OCI-LY1 (cell line): ENCODE results near the gene RNF144B.

Experiments used
- H2AFZ ChIP-seq: fragments of 200-600 bp; sonication (generic), shearing (Covaris generic); 2 replicates; pipeline ENCODE4 v1.6.0; 2014; ENCODE audit warnings: antibody characterized with exemption, mild to moderate bottlenecking, low read length
- H3F3A ChIP-seq: fragments of 200-600 bp; sonication (generic), shearing (Covaris generic); 2 replicates; pipeline ENCODE4 v1.6.0; 2014; ENCODE audit warnings: mild to moderate bottlenecking, antibody characterized with exemption, low read length, moderate library complexity; ENCODE audit not compliant: insufficient read depth
- H3K27ac ChIP-seq: fragments of 200-600 bp; sonication (generic); 2 replicates; pipeline ENCODE4 v1.5.1; 2014; ENCODE audit warnings: low read length, mixed run types, mild to moderate bottlenecking, low read depth; ENCODE audit not compliant: poor library complexity, severe bottlenecking
- H3K27me3 ChIP-seq: fragments of 200-600 bp; sonication (generic); 2 replicates; pipeline ENCODE4 v1.6.0; 2014; ENCODE audit warnings: antibody characterized with exemption, mild to moderate bottlenecking, low read length, moderate library complexity; ENCODE audit not compliant: insufficient read depth
- H3K36me3 ChIP-seq: fragments of 200-600 bp; sonication (generic); 2 replicates; pipeline ENCODE4 v1.6.1; 2014; ENCODE audit warnings: mild to moderate bottlenecking, antibody characterized with exemption, low read length, moderate library complexity, mixed read lengths; ENCODE audit not compliant: insufficient read depth
- H3K4me1 ChIP-seq: fragments of 200-600 bp; sonication (generic); 2 replicates; pipeline ENCODE4 v1.5.1; 2014; ENCODE audit warnings: mild to moderate bottlenecking, low read length, moderate library complexity; ENCODE audit not compliant: insufficient read depth, severe bottlenecking
- H3K4me2 ChIP-seq: fragments of 200-600 bp; sonication (generic), shearing (Covaris generic); 2 replicates; pipeline ENCODE4 v1.6.1; 2014; ENCODE audit warnings: low read length
- H3K4me3 ChIP-seq: fragments of 200-600 bp; sonication (generic); 2 replicates; pipeline ENCODE4 v1.5.1; 2014; ENCODE audit warnings: low read length, low read depth, mild to moderate bottlenecking, mixed read lengths; ENCODE audit not compliant: poor library complexity, severe bottlenecking
- H3K79me2 ChIP-seq: fragments of 200-600 bp; shearing (Covaris generic); 2 replicates; pipeline ENCODE4 v1.6.1; 2016; ENCODE audit warnings: mixed run types, low read length, mixed read lengths; ENCODE audit not compliant: insufficient read depth
- H3K9ac ChIP-seq: fragments of 200-600 bp; sonication (generic), shearing (Covaris generic); 2 replicates; pipeline ENCODE4 v1.6.1; 2014; ENCODE audit warnings: mild to moderate bottlenecking, low read length, mixed read lengths
- H3K9me2 ChIP-seq: fragments of 200-600 bp; sonication (generic), shearing (Covaris generic); 2 replicates; pipeline ENCODE4 v1.6.1; 2014; ENCODE audit warnings: low read depth, mild to moderate bottlenecking, low read length, mixed read lengths
- H3K9me3 ChIP-seq: fragments of 200-600 bp; shearing (Covaris generic); 2 replicates; pipeline ENCODE4 v1.6.1; 2014; ENCODE audit warnings: low read length, mixed read lengths
- H4K20me1 ChIP-seq: fragments of 200-600 bp; sonication (generic), shearing (Covaris generic); 2 replicates; pipeline ENCODE4 v1.6.0; 2016; ENCODE audit warnings: mild to moderate bottlenecking, low read length; ENCODE audit not compliant: insufficient read depth
- CTCF ChIP-seq: fragments of 200-600 bp; sonication (generic), shearing (Covaris generic); IDR thresholded peaks from 2 replicates; pipeline ENCODE4 v1.5.1; 2017; ENCODE audit warnings: mild to moderate bottlenecking, antibody characterized with exemption, low read length, moderate library complexity, mixed read lengths
- EZH2 ChIP-seq: fragments of 200-600 bp; sonication (generic), shearing (Covaris generic); IDR thresholded peaks from 2 replicates; pipeline ENCODE4 v1.8.0; 2017; ENCODE audit warnings: borderline replicate concordance, mixed run types, mild to moderate bottlenecking, antibody characterized with exemption, low read length, moderate library complexity, mixed read lengths

The RNF144B gene

GRCh38 chr6:18510644-18511033, 123.5 kb downstream of the RNF144B start:
- Histone ChIP-seq H3K4me2 (no peak overlapping the region), H3K27ac (no peak overlapping the region), H3K9me3 (no peaks in the 10 kb centered on the region), H4K20me1 (no peaks in the 10 kb centered on the region), H3K4me3 (no peak overlapping the region), H3K9me2 (no peaks in the 10 kb centered on the region), H3K9ac (no peak overlapping the region), H3K4me1 (no peaks in the 10 kb centered on the region), H3K79me2 (no peaks in the 10 kb centered on the region), H3K27me3 (no peaks in the 10 kb centered on the region), H3K36me3 (no peaks in the 10 kb centered on the region), H2AFZ (no peak overlapping the region), H3F3A (no peaks in the 10 kb centered on the region)
- no peak for TF ChIP-seq EZH2
- TF ChIP-seq CTCF, result no peak

- Histone ChIP-seq H3K4me3 (no peak overlapping the region), H3K27me3 (no peaks in the 10 kb centered on the region), H3F3A (no peaks in the 10 kb centered on the region), H3K9me3 (no peaks in the 10 kb centered on the region), H3K27ac (no peak overlapping the region), H3K9me2 (no peaks in the 10 kb centered on the region), H2AFZ (no peak overlapping the region), H3K36me3 (no peaks in the 10 kb centered on the region), H3K4me1 (no peaks in the 10 kb centered on the region), H4K20me1 (no peaks in the 10 kb centered on the region), H3K79me2 (no peaks in the 10 kb centered on the region), H3K4me2 (no peak overlapping the region), H3K9ac (no peak overlapping the region)
- TF ChIP-seq CTCF (no peak), EZH2 (no peak)
These were observed 124.1 kb downstream of the RNF144B start for GRCh38 chr6:18511211-18511610.

GRCh38 chr6:18513253-18513798, 126.2 kb downstream of the RNF144B start:
- Histone ChIP-seq H3K9me3 (no peaks in the 10 kb centered on the region), H3K4me1 (no peaks in the 10 kb centered on the region), H3K79me2 (no peaks in the 10 kb centered on the region), H3F3A (no peaks in the 10 kb centered on the region), H3K36me3 (no peaks in the 10 kb centered on the region), H3K27me3 (no peaks in the 10 kb centered on the region), H2AFZ (no peak overlapping the region), H3K27ac (no peak overlapping the region), H3K4me2 (no peak overlapping the region), H3K9ac (no peak overlapping the region), H3K4me3 (no peak overlapping the region), H4K20me1 (no peaks in the 10 kb centered on the region), H3K9me2 (no peaks in the 10 kb centered on the region)
- TF ChIP-seq CTCF (no peak), EZH2 (no peak)
